Femur (tissue), 1 donor: Measurements from ENCODE around the gene LEKR1.

Experiments used
- DNase-seq: peaks from one replicate; pipeline ENCODE4 v3.0.0-alpha.2; 2017

Gene LEKR1

GRCh38 chr3:157064402-157064801 lies 238.2 kb downstream of the LEKR1 start:
- DNase-seq = no peak

GRCh38 chr3:157065201-157065600 lies 239.0 kb downstream of the LEKR1 start:
- no peak for DNase-seq

GRCh38 chr3:157066335-157067098 lies 240.4 kb downstream of the LEKR1 start:
- DNase-seq = peak; percentile 63

- no peak for DNase-seq
These were observed 241.0 kb downstream of the LEKR1 start for GRCh38 chr3:157067114-157067513.

- DNase-seq = no peak
These were observed 243.3 kb downstream of the LEKR1 start for GRCh38 chr3:157069406-157069805.

- no peak for DNase-seq
These were observed 243.9 kb downstream of the LEKR1 start for GRCh38 chr3:157069846-157070677.

- DNase-seq = no peak
These were observed 244.5 kb downstream of the LEKR1 start for GRCh38 chr3:157070678-157070999.

GRCh38 chr3:157071744-157072525 lies 245.8 kb downstream of the LEKR1 start:
- DNase-seq = no peak

GRCh38 chr3:157073810-157074209 lies 247.7 kb downstream of the LEKR1 start:
- no peak for DNase-seq

- no peak for DNase-seq
These were observed 248.3 kb downstream of the LEKR1 start for GRCh38 chr3:157074490-157074889.

GRCh38 chr3:157074981-157075380 lies 248.8 kb downstream of the LEKR1 start:
- no peak for DNase-seq

- DNase-seq = no peak
These were observed 249.7 kb downstream of the LEKR1 start for GRCh38 chr3:157075693-157076420.

- no peak for DNase-seq
These were observed 251.4 kb downstream of the LEKR1 start for GRCh38 chr3:157077565-157077991.

GRCh38 chr3:157078131-157078810 lies 252.1 kb downstream of the LEKR1 start:
- DNase-seq = no peak

GRCh38 chr3:157078811-157079185 lies 252.6 kb downstream of the LEKR1 start:
- DNase-seq = no peak

GRCh38 chr3:157079676-157080369 lies 253.7 kb downstream of the LEKR1 start:
- DNase-seq = no peak

- peak; percentile 93 for DNase-seq
These were observed 255.6 kb downstream of the LEKR1 start for GRCh38 chr3:157081626-157082210.

- no peak for DNase-seq
These were observed 256.3 kb downstream of the LEKR1 start for GRCh38 chr3:157082305-157082982.

GRCh38 chr3:157083824-157084223 lies 257.7 kb downstream of the LEKR1 start:
- no peak for DNase-seq

GRCh38 chr3:157086060-157086750 lies 260.1 kb downstream of the LEKR1 start:
- DNase-seq = peak; percentile 76
